HG02678 (cell line): ENCODE measurements around the gene DUSP22.
A peak's percentile ranks its signal among the peaks of the same experiment; 100 is the strongest.

Experiments used
- ATAC-seq: cut with Tn5 transposase; IDR thresholded peaks from one replicate; pipeline ENCODE4 v1.9.1; 2021; ENCODE audit warnings: mild to moderate bottlenecking, moderate library complexity; ENCODE audit not compliant: unreplicated experiment

The DUSP22 gene

DNA sequence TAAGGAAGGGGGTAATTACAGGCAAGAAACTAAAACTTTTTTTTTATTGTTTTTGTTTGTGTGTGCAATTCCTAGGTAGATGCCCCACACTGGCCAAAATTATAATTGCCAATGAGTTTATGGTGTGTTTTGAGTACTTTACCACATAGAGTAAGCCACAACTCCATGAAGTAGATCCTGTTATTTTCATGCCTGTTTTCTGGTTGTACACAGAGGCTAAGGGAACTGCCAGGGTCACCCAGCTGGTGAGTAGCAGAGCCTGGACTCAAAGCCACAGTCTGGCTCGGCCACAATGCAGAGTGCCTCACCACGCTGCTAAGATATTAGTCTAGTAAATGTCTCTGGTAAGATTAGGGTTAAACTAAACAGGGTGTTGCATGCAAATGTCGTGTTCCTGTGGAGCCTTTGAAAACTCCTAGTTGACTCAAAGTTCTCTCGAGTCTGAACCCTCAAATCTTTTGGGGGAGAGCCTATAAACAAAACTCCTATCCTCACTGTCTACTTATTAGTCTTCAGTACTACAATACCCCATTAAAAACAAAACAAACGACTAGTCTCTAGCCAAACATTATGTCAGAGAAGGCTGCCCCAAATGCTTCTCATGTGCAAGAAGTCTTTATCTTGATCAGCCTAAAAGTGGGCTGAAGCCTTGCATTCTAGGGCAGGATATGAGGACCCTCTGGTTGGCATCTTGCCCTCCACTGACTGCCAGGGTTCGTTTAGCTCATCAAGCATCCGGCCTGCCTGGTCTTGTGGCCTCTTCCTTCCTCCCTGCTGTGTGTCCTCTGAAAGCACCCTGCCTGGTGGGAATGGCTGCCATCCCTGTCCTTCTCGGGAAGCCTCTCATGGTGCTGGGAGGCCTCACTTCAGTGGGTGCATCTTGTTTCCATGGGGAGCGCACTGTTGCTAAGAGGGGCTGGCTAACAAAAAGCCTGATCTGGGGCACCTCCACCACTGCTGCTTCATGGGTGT is 4.2 kb downstream of the DUSP22 start:
- peak; percentile 30 for ATAC-seq

DNA sequence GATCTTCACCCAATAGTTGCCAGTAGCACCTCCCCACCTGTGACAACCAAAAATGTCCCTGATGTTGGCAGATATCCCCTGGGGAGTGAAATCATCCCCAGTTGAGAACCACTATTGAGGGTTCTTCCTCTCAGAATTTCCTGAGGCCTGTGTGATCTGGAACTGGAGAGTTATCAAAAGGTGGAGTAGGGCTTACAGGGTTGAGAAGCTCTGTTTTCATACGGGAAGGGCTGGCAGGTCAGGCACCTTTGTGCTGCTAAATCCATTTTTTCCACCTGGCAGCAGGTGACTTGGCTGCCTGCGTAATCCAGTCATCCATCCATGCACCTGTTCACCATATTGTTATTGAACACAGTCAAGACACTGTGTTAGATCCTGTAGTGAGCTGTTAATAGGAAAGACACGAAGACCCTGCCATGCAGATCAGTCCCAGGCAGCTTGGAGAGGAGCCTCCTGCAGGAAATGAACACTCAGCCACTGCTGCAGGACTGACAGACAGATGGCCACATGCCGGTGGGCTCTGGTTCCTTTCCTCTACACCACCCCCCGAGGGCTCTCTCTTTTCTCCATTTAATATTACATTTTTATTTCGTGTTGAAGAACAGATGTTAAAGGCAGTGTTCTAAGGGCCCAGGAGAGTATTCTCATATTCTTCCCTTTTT is 5.4 kb downstream of the DUSP22 start:
- no peak for ATAC-seq

DNA sequence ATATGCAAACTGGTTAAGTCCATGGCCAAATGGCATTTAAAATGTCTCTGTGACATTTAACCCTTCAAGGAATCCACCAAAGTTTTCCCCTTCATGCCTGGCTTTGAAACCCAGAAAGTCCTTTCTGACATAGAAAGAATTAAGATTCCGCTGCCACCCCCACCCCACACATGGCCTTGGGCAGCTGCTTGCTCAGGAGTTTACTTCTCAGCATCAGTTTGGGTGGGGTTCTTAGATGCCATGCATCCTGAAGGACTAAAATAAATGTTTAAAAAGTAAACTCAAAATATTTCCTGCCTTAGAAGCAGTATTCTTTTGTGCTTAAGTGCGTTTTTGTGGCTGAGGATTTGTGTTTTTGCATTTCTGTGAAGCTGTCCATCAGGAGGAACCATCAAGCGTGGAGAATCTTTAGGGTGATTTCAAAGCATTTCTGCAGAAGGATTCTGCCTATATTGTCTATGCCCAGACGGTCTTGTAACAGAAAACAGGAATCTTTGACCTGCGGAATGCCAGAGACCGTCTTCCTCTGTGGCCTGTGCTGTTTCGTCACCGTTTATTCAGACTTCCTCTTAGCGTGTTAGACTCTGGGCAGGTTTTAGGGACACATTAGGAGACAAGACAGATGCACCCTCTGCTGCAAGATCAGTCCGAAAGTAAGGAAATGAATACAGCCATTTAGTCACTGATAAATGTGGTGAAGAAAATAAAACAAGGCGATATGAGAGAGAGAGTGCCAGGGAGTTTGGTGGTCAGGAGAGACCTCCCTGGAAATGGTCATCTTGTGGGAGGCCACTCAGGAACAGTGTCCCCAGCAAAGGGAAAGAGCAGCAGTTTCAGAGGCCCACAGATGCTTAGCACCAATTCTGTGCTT is 6.2 kb downstream of the DUSP22 start:
- no peak for ATAC-seq

DNA sequence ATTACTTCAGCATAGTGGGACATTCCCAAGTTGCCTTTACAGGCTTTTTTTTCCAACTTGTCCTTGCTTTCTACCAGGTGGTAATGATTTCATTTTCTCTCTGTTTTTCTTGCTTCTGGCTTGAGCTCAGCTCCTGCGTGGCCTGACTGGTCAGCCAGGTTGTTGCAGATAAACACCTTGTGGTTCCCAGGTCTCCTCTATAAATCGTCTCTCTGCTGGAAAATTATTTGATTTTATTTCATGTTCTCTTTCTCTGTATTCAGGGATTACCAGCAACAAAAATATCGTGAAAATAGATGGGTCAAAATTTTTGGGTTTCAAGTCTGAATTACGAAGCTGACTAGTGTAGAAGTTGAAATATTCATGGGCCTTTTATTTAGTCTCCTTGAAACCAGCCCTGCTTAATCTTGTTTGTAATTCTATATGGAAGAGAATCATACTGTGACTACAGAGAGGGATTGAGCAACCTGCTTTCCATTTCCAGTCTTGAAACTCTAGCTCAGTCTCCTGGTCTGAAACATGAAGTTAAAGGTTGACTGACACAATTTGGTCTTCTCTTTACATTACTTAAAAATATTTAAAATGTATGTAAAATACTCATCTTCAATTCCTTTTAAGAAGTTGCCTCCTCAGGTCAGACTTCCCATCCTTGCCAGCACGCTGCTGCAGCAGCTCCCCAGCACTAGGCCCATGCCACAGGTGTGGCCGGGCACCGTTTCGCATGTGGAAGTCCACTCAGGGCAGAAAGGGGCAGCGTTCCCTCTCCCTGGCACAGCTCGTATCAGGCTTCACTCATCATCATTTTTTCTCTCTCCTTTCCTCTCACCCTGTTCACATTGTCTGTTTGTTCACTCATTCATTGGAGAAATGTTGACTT is 7.1 kb downstream of the DUSP22 start:
- ATAC-seq = no peak

DNA sequence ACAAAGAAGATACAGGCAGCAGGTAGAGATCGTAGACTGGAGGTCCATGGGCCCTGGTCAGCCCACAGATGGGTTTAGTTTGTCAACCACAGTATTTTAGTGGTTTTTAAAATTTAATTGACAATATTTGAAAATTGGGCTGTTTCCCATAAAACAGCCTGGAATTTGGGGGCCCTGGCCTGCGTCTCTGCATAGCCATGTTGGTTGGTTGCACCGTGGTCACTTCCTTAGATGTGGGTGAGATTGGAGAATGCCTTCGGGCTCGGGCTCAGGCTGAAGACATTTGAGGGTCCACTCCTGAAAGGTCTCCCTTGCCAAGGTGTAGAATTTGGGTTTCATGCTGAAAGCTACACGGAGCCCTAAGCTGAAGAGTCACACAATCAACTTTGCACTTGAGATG is 7.7 kb downstream of the DUSP22 start:
- no peak for ATAC-seq

DNA sequence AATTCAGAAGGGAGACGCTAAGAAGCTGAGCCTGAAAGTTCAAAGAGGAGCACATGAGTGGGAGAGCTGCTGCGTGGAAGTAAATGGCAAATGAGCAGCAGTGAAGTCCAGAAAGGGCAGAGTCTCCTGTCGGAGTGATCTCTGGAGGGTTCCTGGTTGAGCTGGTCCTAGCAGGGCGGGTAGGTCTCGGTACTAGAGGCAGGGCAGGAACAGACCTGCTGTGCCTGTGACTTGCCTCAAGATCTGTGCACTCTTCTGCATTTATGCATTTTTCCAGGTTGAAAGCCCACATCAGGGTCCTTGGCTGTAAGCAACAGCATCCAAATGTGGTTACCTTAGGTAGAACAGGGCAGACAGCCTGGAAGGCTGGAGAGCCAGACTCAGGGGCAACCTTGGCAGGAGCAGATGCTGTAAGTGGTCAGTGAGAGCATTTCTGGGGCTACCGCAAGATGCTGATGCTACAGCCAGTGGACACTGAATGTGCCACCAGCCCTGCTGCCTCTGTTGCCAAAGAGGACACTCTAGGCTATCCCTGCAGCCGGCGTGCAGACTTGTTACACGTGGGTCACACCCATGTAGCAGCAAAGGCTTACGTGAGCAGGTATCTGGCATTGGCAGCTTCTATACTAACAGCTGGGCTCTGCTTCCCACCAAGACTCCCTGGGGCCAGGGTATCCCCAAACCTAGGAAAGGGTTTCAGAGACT is 8.4 kb downstream of the DUSP22 start:
- no peak for ATAC-seq

DNA sequence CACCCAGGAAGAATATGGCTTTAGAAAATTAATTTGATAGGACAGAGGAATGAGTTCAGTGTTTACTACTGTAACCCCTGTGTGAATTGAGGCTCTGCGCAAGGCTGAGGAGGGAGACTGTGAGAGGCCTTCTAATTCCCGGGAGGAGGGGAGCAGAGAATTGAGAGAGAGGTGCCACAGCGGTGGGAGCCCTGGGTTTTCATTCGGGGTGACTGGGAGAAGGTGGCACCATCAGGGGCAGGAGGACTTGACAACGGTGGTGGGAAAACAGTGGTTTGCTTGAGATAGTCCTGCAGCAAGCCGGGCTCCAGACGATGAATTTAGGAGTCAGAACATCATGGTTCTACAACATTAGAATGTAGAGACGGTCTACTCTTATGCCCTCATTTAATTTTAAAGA is 9.2 kb downstream of the DUSP22 start:
- no peak for ATAC-seq

DNA sequence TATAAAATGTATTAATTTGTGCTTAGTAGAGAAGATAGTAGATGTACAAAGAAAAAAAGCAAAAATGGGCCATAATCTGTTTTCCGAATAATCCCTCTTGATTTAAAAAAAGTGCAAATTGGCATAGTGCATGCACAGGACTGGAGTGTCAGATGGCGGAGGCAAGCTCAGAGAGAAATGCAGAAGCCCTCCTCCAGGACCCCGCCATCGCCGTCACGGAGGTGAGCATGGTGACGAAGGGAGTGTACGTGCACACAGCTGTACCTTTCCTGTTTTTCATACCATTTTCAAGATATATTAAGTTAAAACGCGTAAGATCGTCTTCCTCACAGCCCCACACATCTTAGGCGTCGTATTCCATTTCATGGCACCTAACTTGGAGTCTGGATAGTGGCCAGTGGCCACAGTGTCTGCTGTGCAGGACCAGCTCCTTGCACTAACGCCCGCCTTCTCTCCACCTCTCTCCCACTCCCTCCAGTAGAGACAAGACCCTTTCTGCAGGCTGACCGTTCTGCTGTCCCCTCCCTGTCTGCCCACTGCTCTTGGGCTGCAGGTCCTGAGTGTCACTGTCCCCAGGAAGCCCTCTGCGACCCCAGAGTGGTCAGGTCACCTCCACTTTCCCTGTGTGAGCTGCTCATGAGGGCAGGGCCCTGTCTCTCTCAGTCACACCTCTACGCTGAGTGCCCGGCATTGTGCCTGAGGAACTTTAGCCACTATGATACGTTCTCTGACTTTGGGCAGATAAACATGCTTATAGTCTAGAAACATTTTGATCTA is 9.8 kb downstream of the DUSP22 start:
- no peak for ATAC-seq

DNA sequence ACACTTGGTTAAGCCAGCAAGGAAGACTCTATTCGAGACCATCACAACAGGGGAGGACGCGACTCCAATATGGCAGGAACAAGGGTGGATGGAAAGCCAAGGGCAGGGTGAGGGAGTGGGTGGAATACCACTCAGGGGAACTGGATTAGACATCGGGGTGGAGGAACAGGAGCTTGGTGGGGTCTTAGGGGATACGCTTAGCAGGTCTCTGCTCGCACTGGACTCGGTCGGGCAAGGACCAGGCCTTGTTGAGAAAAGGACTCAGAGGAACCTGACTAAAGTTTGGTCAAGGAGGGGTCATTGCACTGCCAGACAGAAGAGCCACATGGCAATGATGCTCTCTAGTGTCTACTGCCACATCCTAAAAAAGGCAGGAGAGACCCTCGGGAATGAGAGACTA is 10.5 kb downstream of the DUSP22 start:
- no peak for ATAC-seq

DNA sequence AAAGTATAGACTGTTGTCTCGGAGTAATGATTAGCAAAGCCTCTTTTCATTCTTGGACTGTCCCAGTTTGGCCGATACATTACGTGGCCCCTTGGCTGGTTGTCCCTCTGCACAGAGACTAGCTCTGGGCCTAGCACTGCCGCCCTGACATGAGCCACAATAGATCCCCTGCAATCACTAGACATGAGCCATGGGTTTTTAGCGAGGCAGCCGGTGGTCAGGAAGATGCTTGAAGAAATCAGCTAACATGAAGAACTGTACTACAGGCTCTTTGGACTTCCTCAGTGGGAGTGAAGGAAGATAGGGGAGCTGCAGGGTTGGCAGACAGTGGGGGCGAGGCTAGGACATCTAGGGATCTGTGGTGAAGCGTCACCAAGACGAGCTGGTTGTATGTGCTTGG is 11.0 kb downstream of the DUSP22 start:
- no peak for ATAC-seq

DNA sequence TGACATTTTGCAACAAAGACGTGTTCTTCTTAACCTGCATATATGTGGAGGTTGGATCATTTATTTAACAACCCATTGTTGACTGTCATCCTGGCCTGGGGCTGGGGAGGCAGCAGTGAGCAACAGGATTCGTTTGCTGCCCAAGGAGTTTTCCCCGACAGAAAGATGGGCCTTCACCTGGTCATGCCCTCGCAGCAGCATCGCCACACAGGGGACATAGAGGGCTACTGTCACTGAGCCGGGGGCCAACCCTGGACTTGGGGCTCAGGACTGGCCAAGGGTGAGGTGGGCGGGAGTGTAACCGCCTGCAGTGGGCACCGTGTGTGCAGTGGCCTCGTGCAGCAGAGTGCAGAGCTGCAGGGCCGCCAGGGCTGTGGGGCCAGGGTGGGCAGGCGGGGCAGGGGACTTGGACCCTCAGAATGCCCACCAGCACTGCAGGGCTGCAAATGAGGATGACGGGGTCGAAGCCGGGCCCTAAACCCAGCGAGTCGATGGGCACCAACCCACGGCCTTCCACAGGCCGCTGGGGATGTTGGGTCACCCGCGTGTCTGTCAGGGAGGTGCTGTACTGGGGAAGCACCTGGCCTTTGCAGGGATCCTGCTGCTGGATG is 11.8 kb downstream of the DUSP22 start:
- no peak for ATAC-seq

DNA sequence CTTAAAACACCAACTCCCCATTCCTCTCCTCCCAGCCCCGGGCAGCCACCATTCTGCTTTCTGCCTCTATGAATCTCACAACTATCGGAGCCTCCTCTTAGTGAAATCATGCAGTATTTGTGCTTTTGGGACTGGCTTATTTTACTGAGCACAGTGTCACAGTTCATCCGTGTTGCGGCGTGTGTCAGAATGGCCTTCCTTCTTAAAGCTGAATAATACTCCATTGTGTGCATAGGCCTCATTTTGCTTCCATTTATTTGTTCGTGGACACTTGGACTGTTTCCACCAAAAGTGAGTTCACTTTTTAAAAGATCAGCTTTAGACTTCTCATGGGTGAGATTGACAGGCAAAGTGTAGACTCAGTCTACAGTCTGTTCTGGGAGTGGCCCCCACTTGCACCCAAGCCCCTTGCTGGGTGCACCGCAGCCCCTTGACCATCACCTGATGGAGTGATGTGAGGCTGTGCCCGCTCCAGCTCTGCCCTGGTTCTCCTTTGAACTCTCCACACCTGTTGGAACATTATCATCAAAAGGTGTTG is 12.6 kb downstream of the DUSP22 start:
- ATAC-seq = no peak

DNA sequence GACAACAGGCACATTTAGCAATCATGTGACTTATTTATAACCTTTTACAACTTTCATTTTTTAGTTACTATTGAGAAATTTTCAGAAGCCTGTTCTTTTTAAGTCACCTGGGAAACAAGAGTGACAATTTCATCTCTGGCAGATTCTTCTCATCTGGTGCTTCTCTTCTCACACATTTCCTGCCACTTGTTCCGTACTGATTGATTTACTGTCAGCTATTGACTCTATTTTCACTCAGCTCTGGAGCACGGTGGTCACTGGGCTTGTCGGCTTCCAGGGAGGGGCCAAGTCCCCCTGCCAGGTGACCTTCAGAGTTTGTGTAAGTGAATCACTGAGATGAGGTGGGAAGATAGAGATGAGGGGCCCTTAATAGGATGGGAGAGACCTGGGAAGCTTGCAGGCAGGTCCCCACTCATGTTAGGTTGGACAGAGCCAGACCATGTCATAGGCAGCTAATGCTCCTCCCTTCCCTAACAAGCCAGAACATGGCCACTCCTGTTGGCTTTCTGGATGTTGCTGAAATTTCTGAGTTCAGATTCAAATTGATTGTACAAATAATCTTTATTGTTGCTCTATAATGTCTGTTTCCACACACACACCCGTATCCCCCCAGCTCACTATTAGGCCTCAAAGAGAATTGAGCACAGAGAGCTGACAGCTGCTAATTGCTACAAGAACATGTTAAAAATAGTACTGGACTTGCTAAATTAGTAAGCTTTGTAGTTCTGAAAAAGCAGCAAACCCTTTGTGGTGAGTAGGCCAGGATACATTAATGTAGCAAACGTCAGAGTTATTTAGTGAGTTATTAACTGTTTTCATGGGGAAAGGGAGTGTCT is 13.3 kb downstream of the DUSP22 start:
- ATAC-seq = peak; percentile 85

DNA sequence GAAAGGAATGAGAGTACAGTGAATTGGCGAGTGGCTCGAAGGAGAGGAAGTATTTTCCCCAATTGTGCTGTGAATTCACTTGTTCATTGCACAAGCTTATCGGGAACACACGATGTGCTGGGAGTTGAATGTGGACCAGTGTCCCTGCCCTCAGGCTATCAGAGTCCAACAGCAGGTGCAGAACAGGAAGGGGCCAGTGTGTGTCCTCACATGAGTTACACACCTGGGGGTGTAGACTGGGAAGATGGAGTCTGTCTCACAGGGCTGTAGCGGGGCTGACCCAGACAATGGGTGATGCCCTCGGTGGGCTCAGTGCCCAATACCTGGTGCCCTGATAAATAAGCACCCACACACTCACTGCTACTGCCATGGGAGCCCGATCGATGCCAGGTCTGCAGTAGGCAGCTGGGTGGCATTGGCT is 14.4 kb downstream of the DUSP22 start:
- no peak for ATAC-seq

DNA sequence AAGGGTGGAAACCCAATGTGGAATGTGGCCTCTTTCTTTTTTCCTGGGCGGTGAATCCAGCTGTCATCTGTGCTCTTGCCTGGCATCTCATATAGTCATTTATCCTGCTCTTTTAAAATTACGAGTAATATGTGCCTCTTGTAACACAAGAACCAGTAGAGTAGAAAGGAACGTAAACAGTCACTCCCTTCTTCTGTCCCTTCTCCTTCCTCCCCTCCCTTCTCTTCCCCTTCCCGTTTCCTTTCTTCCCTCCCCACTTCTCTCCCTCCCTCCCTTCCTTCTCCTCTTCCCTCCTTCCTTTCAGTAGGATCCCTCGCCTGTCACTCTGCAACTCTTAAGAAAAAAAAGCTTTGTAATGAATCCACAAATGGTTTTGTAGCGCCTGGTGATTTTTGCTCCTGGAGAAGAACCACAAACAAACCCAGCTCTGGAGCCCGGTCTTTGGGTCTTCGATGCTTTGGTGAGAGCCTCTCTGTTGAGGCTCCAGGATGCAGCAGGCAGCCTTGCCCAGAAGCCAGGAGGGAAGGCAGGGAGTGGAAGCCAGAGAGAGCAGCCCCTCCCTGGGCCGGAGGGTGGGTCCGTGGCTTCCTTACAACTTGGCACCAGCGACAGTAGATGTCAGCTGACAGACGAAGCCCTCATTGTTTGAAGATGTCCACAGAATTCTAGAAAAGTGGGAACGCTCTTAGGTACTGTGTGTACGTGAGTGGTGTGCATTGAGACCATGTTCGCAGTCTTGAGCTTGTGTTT is 15.0 kb downstream of the DUSP22 start:
- no peak for ATAC-seq

DNA sequence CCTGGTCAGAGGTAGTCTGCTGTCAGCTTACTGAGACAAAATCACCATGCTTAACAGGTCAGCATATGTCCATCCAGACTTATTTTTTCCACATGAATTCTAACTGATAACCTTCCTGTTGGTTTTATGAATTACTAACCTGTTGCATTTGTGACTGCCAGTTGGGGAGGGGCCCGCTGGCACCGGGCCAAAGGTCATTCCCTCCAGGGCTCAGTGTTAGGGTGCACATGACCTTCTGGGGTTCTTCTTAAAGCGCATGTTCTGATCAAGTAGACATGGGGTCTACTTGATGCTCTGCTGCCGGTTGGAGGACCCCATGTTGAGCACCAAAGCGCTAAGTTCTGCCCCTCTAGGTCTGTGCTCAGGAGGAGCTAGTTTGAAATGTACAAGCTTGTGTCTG is 15.6 kb downstream of the DUSP22 start:
- ATAC-seq = no peak

DNA sequence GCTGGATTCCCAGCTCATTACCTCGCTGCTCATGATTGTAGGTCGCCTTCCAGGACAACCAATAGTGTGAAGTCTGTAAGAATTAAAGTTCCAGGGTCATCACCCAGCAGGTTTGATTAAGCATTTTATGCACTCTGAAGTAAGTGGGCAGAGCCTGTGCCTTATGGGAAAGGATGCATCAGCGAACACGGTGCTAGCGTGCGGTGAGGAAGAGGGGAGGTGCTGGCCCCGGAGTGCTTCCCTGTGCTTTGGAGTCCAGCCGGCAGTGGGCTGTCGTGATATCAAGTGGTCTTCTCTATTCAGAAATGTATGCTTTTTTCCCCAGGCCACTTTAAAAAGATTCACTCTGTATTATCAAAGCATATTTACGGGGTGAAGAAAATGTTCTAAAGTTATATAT is 16.0 kb downstream of the DUSP22 start:
- no peak for ATAC-seq
